WI38 (cell line): Measurements from ENCODE around the gene MRPL38.

ENCODE experiments used
- H3K4me3 ChIP-seq: 2 replicates; pipeline ENCODE4 v1.5.1; 2011; ENCODE audit warnings: low read depth, mild to moderate bottlenecking, control low read depth, low read length
- TF ChIP-seq, protein P1 (sequence below): IDR thresholded peaks from 2 replicates; pipeline ENCODE4 v1.5.1; 2012; ENCODE audit warnings: low read depth, mild to moderate bottlenecking, control low read depth, low read length

Gene MRPL38

DNA sequence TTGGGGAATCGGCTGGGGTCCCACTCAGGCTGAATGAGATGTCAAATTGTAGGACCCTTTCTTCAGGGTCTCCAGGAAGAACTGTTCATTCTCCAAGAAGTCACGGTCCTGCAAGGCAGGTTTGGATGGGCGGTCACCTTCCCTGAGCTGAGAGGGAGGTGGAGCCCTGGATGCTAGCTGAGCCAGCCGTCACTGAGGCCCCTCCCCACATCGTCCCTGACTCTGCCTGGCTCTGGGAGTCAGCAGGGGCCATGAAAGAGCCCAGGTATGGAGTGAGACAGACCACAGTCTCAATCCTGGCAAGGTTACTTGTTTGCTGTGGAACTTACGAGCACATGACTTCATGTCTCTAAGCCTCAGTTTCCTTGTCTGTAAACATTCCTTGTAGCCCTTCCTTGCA, 6.0 kb upstream of the MRPL38 start:
- TF ChIP-seq, protein P1, sequence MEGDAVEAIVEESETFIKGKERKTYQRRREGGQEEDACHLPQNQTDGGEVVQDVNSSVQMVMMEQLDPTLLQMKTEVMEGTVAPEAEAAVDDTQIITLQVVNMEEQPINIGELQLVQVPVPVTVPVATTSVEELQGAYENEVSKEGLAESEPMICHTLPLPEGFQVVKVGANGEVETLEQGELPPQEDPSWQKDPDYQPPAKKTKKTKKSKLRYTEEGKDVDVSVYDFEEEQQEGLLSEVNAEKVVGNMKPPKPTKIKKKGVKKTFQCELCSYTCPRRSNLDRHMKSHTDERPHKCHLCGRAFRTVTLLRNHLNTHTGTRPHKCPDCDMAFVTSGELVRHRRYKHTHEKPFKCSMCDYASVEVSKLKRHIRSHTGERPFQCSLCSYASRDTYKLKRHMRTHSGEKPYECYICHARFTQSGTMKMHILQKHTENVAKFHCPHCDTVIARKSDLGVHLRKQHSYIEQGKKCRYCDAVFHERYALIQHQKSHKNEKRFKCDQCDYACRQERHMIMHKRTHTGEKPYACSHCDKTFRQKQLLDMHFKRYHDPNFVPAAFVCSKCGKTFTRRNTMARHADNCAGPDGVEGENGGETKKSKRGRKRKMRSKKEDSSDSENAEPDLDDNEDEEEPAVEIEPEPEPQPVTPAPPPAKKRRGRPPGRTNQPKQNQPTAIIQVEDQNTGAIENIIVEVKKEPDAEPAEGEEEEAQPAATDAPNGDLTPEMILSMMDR = no peak
- no peak overlapping the region for H3K4me3 ChIP-seq

DNA sequence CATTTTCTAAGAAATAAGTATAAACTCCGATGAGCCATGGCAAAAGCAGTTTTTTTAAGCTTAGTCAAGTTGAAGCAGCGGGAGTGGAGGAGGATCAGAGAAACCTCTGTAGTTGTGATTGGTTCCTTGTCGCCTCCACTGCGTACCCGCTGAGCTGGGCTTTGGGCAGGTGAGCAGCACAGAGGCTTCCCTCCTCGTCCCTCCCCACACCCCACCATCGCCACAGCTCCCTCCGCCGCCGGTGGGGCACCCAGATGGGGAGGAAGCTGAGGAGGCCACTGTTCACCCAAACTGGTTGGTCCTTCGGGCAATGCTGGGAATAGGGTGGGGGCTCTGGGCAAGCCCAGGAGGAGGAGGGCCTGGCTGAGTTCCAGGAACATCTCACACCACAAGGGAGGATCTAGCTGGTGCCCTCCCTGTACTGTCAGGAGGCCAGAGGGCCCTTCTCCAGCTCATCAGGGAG, 5.2 kb upstream of the MRPL38 start:
- no peak overlapping the region for H3K4me3 ChIP-seq
- TF ChIP-seq, protein P1 = no peak

DNA sequence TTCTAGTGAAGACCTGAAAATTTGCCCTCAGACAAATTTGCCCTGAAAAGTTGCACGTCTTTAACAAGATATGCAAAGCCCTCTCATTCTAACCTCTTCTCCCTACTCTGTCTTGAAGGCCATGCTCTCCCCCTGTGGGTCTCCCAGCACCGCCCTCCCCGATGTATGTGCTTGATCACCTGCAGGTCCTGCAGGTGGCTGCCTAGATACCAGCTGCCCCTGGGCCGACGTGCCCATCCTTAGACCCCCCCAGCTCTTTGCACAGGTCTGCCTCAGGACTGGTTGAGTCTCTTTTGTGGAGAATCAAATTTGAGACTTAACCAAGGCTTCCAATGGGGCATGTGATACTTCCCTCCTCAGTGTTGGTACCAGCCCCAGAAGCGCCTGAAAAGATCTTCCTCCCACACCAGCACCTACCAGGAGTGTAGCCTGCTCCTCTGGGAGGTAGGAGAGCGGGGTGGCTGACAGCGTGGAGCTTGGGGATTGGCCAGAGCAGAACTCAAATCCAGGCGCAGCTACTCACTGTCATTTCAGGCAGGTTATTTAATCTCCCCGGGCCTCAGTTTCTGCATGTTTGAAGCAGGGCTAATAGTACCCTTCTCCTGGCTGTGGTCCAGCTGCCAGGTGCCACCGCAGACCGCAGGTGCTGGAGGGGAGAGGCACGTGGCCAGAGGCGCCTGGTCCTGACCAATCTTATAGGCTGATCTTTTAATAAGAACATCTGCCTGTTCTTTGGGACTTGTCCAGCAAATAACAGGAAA, 4.5 kb upstream of the MRPL38 start:
- no peak overlapping the region for H3K4me3 ChIP-seq
- TF ChIP-seq, protein P1 = no peak

DNA sequence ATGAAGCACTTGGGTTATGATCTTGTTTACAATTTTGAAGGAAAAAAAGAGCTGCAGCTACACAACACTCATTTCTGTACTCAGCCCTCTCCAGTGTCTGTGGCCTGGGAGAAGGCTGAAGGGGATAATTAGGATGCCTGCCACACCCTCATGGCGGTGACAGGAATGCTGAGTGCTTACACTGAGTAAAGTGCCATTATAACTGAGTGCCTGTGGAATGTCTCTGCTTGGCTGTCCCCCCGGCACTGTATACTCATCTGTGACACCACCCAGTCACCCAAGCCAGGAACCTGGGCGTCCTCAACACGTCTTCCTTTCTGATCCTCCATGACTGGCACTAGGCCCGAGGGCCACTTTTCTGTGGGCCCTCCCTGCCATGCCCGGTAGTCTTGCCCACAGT, 3.5 kb upstream of the MRPL38 start:
- no peak overlapping the region for H3K4me3 ChIP-seq
- TF ChIP-seq, protein P1 = no peak

DNA sequence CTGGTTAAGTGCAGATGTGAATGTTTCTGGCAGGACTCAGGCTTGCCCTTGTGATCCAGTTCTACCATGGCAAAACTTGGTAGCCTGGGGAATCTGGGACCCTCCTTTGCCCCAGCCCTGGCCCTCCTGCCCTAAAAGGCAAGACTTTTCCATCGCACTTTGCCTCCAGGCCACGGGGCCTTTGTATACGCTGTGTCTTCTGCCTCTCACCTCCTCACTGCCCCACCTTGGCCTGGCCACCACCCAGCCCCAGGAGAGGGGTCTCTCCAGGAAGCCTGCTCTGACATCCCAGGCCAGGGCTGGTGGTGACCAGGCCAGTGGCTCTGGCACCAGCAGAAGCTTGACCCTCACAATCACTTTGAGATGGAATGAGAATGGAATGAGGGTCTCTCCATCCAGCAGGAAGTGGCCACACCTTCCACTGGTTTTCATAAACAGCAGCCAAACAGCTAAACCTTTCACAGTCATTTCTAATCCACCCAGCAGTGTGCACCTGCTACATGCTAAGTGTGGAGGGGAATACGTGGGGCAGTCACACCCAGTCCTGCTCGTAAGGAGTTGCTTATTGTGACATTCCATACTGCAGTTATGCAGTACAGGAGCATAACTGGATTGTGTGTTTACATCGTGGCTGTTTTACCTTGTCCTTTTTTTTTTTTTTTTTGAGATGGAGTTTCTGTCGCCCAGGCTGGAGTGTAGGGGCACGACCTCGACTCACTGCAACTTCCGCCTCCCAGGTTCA, 1.6 kb upstream of the MRPL38 start:
- no peak overlapping the region for H3K4me3 ChIP-seq
- TF ChIP-seq, protein P1 = no peak

DNA sequence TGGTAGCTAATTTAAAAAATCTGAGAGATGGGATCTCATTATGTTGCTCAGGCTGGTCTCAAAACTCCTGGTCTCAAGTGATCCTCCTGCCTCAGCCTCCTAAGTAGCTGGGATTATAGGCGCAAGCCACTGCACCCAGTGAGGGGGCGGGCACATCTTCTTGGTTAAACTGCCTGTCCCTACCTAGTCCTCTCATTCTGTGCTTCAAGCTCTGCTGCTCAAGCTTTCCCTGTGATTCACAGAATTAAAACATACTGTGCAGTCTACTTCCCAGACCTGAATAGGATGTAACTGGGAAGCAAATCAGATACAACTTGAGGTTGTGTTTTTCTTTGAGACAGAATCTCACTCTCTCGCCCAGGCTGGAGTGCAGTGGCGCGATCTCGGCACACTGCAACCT, 2.3 kb downstream of the MRPL38 start:
- H3K4me3 ChIP-seq = no peak overlapping the region
- TF ChIP-seq, protein P1 = no peak

DNA sequence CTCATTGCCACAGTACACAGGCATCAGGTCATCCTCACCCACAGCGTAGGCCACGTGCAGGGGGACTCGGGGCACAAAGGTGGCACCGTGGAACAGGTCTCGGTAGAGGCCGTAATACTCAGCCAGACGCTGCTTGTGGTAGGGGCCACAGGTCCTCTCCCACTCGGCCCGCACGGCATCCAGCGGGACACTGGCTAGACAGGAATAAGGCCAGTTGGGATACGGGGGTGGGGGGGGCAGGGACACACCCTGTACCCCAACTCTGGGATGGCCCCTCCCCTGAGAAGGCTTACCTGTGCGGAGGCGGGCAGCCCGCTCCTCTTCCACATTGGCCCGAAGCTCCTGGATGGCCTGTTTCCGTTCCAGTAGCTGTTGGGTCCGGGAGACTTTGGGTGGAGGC, 3.0 kb downstream of the MRPL38 start:
- TF ChIP-seq, protein P1 = no peak

More for the DNA sequence above, 3.0 kb downstream of the MRPL38 start:
- H3K4me3 ChIP-seq = no peak overlapping the region
